ENCODE data around the gene TXNDC9. TPM values are rescaled to one million over a fixed set of nuclear protein-coding genes. Genes with fewer than 3 reads are reported as not detected.
A peak's percentile ranks its signal among the peaks of the same experiment; 100 is the strongest.
"Not testable (repeated sequence)": the region's sequence is repeated elsewhere in the genome, so short reads cannot be mapped to it uniquely, and the experiment has no call there.

Gene TXNDC9
- total RNA-seq, 1 experiment from 2014 or later = 31.0 TPM

DNA sequence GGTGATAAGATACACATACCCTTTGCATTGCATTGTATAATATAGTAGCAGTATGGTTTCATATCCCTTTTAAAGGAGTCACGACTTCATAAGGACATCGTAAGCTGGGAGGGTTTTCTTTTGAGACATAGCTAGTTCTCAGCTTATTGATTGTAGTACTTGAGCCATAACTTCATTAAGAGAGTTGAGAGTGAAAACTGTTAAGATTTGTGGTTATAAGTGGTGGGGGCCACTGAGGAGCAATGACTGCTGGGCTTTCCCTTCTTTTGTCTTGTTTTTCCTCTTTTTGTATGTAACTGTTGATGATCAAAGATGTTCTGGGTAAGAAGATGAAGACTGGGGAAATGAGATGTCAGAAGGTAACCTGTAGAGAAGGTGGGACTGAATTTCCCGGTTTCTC is 12.0 kb upstream of the TXNDC9 start:
- TF ChIP-seq, protein P1, sequence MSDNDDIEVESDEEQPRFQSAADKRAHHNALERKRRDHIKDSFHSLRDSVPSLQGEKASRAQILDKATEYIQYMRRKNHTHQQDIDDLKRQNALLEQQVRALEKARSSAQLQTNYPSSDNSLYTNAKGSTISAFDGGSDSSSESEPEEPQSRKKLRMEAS (CRISPR knock-in tag; IDR thresholded peaks at IDR 0.05) = no peak
- TF ChIP-seq SOX15 (CRISPR knock-in tag; IDR thresholded peaks at IDR 0.05) (no peak), ZNF416 (CRISPR knock-in tag; IDR thresholded peaks at IDR 0.05) (no peak), MYBL2 (CRISPR knock-in tag; IDR thresholded peaks at IDR 0.05) (no peak), ELF4 (CRISPR knock-in tag; IDR thresholded peaks at IDR 0.05; ENCODE audit: low read depth) (no peak), FOXJ3 (CRISPR knock-in tag; IDR thresholded peaks at IDR 0.05; ENCODE audit: borderline replicate concordance) (no peak), ZNF219 (CRISPR knock-in tag; IDR thresholded peaks at IDR 0.05; ENCODE audit: borderline replicate concordance) (no peak)
- TF ChIP-seq, protein P2, sequence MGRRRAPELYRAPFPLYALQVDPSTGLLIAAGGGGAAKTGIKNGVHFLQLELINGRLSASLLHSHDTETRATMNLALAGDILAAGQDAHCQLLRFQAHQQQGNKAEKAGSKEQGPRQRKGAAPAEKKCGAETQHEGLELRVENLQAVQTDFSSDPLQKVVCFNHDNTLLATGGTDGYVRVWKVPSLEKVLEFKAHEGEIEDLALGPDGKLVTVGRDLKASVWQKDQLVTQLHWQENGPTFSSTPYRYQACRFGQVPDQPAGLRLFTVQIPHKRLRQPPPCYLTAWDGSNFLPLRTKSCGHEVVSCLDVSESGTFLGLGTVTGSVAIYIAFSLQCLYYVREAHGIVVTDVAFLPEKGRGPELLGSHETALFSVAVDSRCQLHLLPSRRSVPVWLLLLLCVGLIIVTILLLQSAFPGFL (CRISPR knock-in tag; IDR thresholded peaks at IDR 0.05; ENCODE audit: borderline replicate concordance) = no peak
- Mint-ChIP-seq H3K9me3 (no peaks in the 10 kb centered on the region), H3K4me3 (no peak overlapping the region), H3K27ac (peak overlapping the region; percentile 17; the same call in 1 of the 2 replicates), H3K27me3 (ENCODE audit: low read depth) (no peaks in the 10 kb centered on the region), H3K36me3 (no peaks in the 10 kb centered on the region), H3K4me1 (peaks cover 4% of the 10 kb centered on the region; the same call in 1 of the 2 replicates)
- ATAC-seq = no peak
- POLR2A ChIA-PET = no interaction called here
- DNase-seq (ENCODE audit: low spot score) = no peak
- CTCF ChIA-PET = no interaction called here

DNA sequence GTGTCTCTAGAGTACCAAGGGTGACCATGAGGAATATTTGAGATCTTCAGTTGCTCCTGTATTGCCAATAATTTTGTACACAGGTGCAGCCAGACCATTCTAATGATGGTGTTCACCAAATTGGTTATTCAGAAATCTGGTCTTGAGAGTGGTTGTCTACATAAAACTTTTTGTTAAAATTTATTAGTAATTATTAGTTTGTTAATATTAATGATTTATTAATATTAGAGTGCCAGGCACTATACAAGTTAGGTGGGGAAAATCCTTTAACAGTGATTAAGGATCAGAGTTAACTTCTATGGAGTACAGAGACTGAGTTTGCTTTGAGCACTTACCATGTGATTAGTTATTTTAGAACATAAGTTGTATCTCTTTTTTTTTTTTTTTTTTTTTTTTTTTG is 10.1 kb upstream of the TXNDC9 start:
- H3K9me3 Mint-ChIP-seq = no peaks in the 10 kb centered on the region
- DNase-seq (ENCODE audit: low spot score) = no peak
- H3K27ac Mint-ChIP-seq = no peak overlapping the region
- no peaks in the 10 kb centered on the region for H3K27me3 Mint-ChIP-seq (ENCODE audit: low read depth)
- POLR2A ChIA-PET = interaction anchor here (0.6 kb wide), 1 partner anchor 11 kb away, joined by 3 read pairs; no protein-coding TSS in a partner anchor
- CTCF ChIA-PET = interaction anchor here (1.1 kb wide), 1 partner anchor 9 kb away, joined by 3 read pairs; the partner anchor contains the start of gene EIF5B
- ATAC-seq = no peak
- H3K36me3 Mint-ChIP-seq = no peaks in the 10 kb centered on the region
- H3K4me3 Mint-ChIP-seq = no peak overlapping the region
- TF ChIP-seq SMAD3 (CRISPR knock-in tag; IDR thresholded peaks at IDR 0.05; ENCODE audit: borderline replicate concordance) (no peak), FOXP1 (CRISPR knock-in tag; IDR thresholded peaks at IDR 0.05; ENCODE audit: borderline replicate concordance) (no peak), MYBL2 (CRISPR knock-in tag; IDR thresholded peaks at IDR 0.05) (no peak)
- TF ChIP-seq, protein P3, sequence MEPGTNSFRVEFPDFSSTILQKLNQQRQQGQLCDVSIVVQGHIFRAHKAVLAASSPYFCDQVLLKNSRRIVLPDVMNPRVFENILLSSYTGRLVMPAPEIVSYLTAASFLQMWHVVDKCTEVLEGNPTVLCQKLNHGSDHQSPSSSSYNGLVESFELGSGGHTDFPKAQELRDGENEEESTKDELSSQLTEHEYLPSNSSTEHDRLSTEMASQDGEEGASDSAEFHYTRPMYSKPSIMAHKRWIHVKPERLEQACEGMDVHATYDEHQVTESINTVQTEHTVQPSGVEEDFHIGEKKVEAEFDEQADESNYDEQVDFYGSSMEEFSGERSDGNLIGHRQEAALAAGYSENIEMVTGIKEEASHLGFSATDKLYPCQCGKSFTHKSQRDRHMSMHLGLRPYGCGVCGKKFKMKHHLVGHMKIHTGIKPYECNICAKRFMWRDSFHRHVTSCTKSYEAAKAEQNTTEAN (CRISPR knock-in tag; IDR thresholded peaks at IDR 0.05) = no peak
- H3K4me1 Mint-ChIP-seq = peaks cover 4% of the 10 kb centered on the region; the same call in 1 of the 2 replicates

DNA sequence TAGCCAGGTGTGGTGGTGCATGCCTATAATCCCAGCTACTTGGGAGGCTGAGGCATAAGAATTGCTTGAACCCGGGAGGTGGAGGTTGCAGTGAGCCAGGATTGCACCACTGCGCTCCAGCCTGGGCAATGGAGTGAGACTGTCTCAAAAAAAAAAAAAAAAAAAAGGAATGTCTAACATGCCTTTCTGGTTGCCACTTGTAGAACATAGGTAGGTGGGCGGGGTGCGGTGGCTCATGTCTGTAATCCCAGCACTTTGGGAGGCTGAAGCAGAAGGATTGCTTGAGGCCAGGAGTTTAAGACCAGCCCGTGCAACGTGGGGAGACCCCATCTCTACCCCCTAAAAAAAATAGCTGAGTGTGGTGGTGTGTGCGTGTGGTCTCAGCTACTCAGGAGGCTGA is 9.3 kb upstream of the TXNDC9 start:
- H3K4me3 Mint-ChIP-seq; H3K27ac Mint-ChIP-seq; POLR2A ChIA-PET; H3K36me3 Mint-ChIP-seq; DNase-seq (ENCODE audit: low spot score); H3K9me3 Mint-ChIP-seq; ATAC-seq; CTCF ChIA-PET; H3K27me3 Mint-ChIP-seq (ENCODE audit: low read depth); H3K4me1 Mint-ChIP-seq: not testable (repeated sequence)

DNA sequence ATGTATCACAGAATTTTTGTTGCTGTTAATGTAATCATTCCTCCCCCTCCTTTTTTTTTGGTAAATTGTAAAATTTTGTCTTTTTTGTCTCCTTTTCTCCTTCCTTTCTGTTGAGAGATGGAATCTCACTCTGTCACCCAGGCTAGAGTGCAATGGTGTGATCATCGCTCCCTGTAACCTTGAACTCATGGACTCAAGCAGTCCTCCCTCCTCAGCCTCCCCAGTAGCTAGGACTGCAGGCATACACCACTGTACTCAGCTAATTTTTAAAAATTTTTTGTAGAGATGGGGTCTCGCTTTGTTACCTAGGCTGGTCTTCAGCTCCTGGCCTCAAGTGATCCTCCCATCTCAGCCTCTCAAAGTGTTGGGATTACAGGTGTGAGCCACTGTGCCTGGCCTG is 6.4 kb upstream of the TXNDC9 start:
- peaks cover 7% of the 10 kb centered on the region; the same call in 1 of the 2 replicates for H3K4me1 Mint-ChIP-seq
- H3K27ac Mint-ChIP-seq = no peak overlapping the region
- ChIA-PET POLR2A (no interaction called here), CTCF (no interaction called here)
- DNase-seq (ENCODE audit: low spot score) = no peak
- H3K36me3 Mint-ChIP-seq = no peaks in the 10 kb centered on the region
- H3K27me3 Mint-ChIP-seq (ENCODE audit: low read depth) = no peaks in the 10 kb centered on the region
- H3K4me3 Mint-ChIP-seq = no peak overlapping the region
- no peak for TF ChIP-seq RORB (CRISPR knock-in tag; IDR thresholded peaks at IDR 0.05)
- no peak for TF ChIP-seq TEAD1 (CRISPR knock-in tag; IDR thresholded peaks at IDR 0.05)
- TF ChIP-seq TCF7 (CRISPR knock-in tag; IDR thresholded peaks at IDR 0.05; ENCODE audit: low read depth) = no peak
- no peak for TF ChIP-seq PRRX2 (CRISPR knock-in tag; IDR thresholded peaks at IDR 0.05)
- H3K9me3 Mint-ChIP-seq = no peaks in the 10 kb centered on the region
- no peak for ATAC-seq
